ENCODE data around the gene LRTM2.

The LRTM2 gene

GRCh38 chr12:1882850-1883470 is 62.6 kb downstream of the LRTM2 start:
- DNase-seq (ENCODE audit: low read depth in 2 of 2), result no peak

GRCh38 chr12:1883513-1883912 is 63.1 kb downstream of the LRTM2 start:
- no peak for DNase-seq (ENCODE audit: low read depth in 2 of 2)

GRCh38 chr12:1884651-1885050 is 64.3 kb downstream of the LRTM2 start:
- DNase-seq (ENCODE audit: low read depth in 2 of 2), result no peak

- no peak for DNase-seq (ENCODE audit: low read depth in 2 of 2)
These were observed 64.8 kb downstream of the LRTM2 start for GRCh38 chr12:1885082-1885596.

- no peak for DNase-seq (ENCODE audit: low read depth in 2 of 2)
These were observed 65.4 kb downstream of the LRTM2 start for GRCh38 chr12:1885599-1886245.
